ENCODE data around the gene NFIX. TPM values are rescaled to one million over a fixed set of nuclear protein-coding genes. Genes with fewer than 3 reads are reported as not detected.

The NFIX gene
- total RNA-seq, 2 donors from 2014 or later, result 70.9 to 73.8 TPM

DNA sequence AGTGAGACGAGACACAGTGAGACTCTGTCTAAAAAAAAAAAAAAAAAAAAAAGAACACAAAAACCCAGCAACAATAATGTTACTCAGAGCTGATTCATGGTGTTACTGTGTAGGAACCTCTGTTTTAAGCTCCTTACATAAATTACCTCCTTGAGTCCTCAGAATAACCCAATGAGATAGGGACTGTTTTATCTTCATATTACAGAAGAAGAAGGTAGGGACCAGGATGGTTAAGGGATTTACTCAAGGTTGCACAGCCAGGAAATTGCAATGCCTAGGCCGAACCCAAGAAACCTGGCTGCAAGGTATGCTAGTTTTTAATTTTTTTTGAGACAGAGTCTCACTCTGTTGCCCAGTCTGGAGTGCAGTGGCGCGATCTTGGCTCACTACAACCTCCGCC is 27.4 kb upstream of the NFIX start:
- intact Hi-C loops (cut with DNase I), result no loop called here
- H3K27me3 ChIP-seq, result no peaks in the 10 kb centered on the region
- H3K4me3 ChIP-seq, result no peak overlapping the region
- peaks cover 3% of the 10 kb centered on the region for H3K4me1 ChIP-seq
- no peaks in the 10 kb centered on the region for H3K9me3 ChIP-seq
- DNase-seq, result no peak
- no peak overlapping the region for H3K27ac ChIP-seq
- no peaks in the 10 kb centered on the region for H3K36me3 ChIP-seq
- no peak overlapping the region for H3K9ac ChIP-seq (ENCODE audit: low read depth in 2 of 2, low read length in 2 of 2)
- no peak for TF ChIP-seq CTCF (IDR thresholded peaks at IDR 0.05)

DNA sequence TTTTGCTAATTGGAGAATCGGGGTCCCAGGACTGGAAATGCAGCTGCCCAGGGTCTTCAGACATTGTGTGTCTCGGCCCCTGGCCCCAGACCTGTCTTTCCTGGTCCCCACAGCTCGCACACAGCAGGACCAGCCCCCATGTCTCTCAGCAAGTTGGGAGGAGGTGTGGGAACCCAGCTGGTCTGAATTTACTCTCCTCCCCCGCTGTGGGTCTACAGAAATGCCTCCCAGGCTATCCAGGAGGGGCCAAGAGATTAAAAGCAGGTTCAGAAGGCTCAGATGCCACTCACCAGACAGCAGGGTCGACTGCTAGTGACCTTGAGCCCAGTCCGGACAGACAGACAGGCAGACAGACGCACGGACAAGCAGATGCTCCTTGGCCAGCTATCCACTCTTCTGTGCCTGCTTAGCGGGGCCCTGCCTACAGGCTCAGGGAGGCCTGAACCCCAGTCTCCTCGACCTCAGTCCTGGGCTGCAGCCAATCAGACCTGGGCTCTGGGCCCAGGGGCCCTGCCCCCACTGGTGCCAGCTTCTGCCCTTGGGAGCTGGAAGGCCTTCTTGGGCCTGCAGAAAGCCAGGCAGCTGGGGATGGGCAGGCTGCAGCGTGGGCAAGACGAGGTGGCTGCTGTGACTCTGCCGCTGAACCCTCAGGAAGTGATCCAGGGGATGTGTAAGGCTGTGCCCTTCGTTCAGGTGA is 25.8 kb upstream of the NFIX start, which contains the start of gene DAND5:
Gene DAND5 (plus strand): TSS at position 285 of the 697 bp plus-strand sequence. CDS start 85 bp downstream, at position 370.
- H3K27me3 ChIP-seq, result no peaks in the 10 kb centered on the region
- no peak within 1 kb of the TSS for H3K4me3 ChIP-seq
- no peaks in the 10 kb centered on the region for H3K36me3 ChIP-seq
- H3K9ac ChIP-seq (ENCODE audit: low read depth in 2 of 2, low read length in 2 of 2), result no peak within 1 kb of the TSS
- intact Hi-C loops (cut with DNase I), result no loop called here
- peaks cover 3% of the 10 kb centered on the region for H3K4me1 ChIP-seq
- H3K27ac ChIP-seq, result no peak within 1 kb of the TSS
- no peak for DNase-seq
- H3K9me3 ChIP-seq, result no peaks in the 10 kb centered on the region
- no peak for TF ChIP-seq CTCF (IDR thresholded peaks at IDR 0.05)

DNA sequence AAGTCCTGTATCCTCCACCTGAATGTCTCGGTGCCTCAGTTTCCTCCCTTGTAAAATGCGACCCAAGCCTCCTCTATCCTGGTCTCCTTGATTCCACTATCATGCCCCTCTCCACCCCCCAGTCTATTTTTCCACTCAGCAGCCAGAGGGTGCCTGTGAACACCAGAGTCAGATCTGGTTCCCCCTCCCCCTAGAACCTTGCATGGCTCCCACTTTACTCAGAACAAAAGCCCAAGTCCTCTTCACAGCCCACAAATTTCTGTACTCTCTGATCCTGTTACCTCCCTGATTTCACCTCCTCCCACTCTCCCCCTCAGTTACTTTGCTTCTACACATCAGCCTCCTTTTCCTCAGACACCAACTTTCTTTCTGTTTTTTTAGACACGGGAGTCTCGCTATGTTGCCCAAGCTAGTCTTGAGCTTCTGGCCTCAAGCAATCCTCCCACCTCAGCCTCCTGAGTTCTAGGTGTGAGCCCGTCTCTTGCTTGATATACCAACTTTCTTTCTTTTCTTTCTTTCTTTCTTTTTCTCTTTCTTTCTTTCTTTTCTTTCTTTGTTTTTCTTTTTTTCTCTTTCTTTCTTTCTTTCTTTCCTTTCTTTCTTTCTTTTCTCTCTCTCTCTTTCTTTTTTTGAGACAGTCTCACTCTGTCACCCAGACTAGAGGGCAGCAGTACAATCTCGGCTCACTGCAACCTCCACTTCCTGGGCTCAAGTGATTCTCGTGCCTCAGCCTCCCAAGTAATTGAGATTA is 25.0 kb upstream of the NFIX start:
- intact Hi-C loops (cut with DNase I), result no loop called here
- Histone ChIP-seq H3K27ac (no peak overlapping the region), H3K4me3 (no peak overlapping the region)

DNA sequence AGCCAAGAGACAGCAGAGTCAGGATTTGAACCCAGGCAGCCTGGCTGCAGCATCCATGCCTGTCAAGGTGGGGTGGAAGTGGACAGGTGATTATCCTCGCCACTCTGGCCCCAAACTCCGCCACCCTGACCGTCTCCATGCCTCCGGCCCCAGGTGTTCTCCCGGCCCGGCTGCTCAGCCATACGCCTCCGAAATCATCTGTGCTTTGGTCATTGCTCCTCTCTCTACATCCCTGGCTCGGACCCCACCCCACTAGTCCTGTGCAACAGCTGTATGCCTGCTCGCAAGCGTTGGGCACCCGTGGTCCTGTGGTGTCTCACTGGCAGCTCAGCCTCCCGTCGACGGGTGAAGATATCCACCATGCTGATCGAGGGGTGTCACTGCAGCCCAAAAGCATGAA is 22.0 kb upstream of the NFIX start:
- H3K9me3 ChIP-seq, result no peaks in the 10 kb centered on the region
- H3K27ac ChIP-seq, result no peak overlapping the region
- H3K27me3 ChIP-seq, result no peaks in the 10 kb centered on the region
- H3K4me1 ChIP-seq, result no peaks in the 10 kb centered on the region
- TF ChIP-seq CTCF (IDR thresholded peaks at IDR 0.05), result no peak
- H3K36me3 ChIP-seq, result no peaks in the 10 kb centered on the region
- no peak overlapping the region for H3K4me3 ChIP-seq
- DNase-seq, result no peak
- no peak overlapping the region for H3K9ac ChIP-seq (ENCODE audit: low read depth in 2 of 2, low read length in 2 of 2)
- intact Hi-C loops (cut with DNase I), result no loop called here

More for the DNA sequence above, 25.0 kb upstream of the NFIX start:
- Histone ChIP-seq H3K27me3 (no peaks in the 10 kb centered on the region), H3K36me3 (no peaks in the 10 kb centered on the region), H3K9ac (ENCODE audit: low read depth in 2 of 2, low read length in 2 of 2) (no peak overlapping the region), H3K9me3 (no peaks in the 10 kb centered on the region), H3K4me1 (peaks cover 3% of the 10 kb centered on the region)
- DNase-seq, result no peak
- no peak for TF ChIP-seq CTCF (IDR thresholded peaks at IDR 0.05)

GRCh38 chr19:12974301-12975220 is 20.7 kb upstream of the NFIX start:
- intact Hi-C loops (cut with DNase I), result loop anchor here (5.0 kb wide), 1 partner anchor 288 kb away; no protein-coding TSS in a partner anchor
- no peaks in the 10 kb centered on the region for H3K27me3 ChIP-seq
- H3K9me3 ChIP-seq, result no peaks in the 10 kb centered on the region
- DNase-seq, result no peak
- no peak overlapping the region for H3K4me3 ChIP-seq
- H3K4me1 ChIP-seq, result no peaks in the 10 kb centered on the region
- H3K36me3 ChIP-seq, result no peaks in the 10 kb centered on the region
- no peak overlapping the region for H3K9ac ChIP-seq (ENCODE audit: low read depth in 2 of 2, low read length in 2 of 2)
- no peak for TF ChIP-seq CTCF (IDR thresholded peaks at IDR 0.05)
- H3K27ac ChIP-seq, result no peak overlapping the region

Measured in colonic mucosa (tissue), 4 donors.